Measurements from ENCODE around the gene SORCS1.
"Not testable (repeated sequence)": the region's sequence is repeated elsewhere in the genome, so short reads cannot be mapped to it uniquely, and the experiment has no call there.

SORCS1 gene

DNA sequence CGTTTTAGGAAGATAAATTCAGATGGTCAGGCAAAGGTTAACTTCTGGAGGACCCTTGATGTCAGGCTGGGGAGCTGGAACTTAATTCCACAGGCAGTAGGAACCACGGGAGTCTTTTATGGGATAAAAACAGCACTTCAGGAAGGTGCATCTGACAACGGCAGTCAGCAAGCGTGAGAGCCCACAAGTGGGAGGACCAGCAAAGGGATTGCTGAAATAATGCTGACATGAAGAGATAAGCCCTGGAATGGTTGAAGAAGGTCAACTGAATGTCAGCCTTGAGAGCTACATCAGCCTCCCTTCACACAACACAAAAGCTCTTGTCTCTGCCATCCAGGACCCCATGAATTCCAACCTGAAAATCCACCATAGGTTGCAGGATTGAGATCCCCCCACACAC is 138.8 kb downstream of the SORCS1 start:
- WGBS (ENCODE audit: extremely low coverage, insufficient coverage, low lambda C conversion rate): no CpG with 5 or more reads among the region's 4 CpGs
- Histone ChIP-seq H3K36me3 (ENCODE audit: control insufficient read depth, insufficient read depth, low read length) (no peaks in the 10 kb centered on the region), H2BK120ac (ENCODE audit: low read depth, low read length) (no peak overlapping the region)

GRCh38 chr10:107024033-107024432 is 140.5 kb downstream of the SORCS1 start:
- H4K8ac ChIP-seq (ENCODE audit: low read depth, low read length); H3K4me2 ChIP-seq (ENCODE audit: low read length); H3K9ac ChIP-seq (ENCODE audit: low read length); H3K23ac ChIP-seq (ENCODE audit: low read length); H3K4me3 ChIP-seq (ENCODE audit: low read length); H3K36me3 ChIP-seq (ENCODE audit: control insufficient read depth, insufficient read depth, low read length); H3K4ac ChIP-seq (ENCODE audit: low read depth, low read length); H3K27me3 ChIP-seq (ENCODE audit: insufficient read depth, low read length, poor library complexity); H2BK5ac ChIP-seq (ENCODE audit: low read length); H3K79me2 ChIP-seq (ENCODE audit: control insufficient read depth, insufficient read depth, low read length); H4K5ac ChIP-seq (ENCODE audit: low read length); H2BK120ac ChIP-seq (ENCODE audit: low read depth, low read length); H2AK5ac ChIP-seq (ENCODE audit: low read length); DNase-seq; H3K79me1 ChIP-seq (ENCODE audit: low read length); H3K4me1 ChIP-seq (ENCODE audit: control insufficient read depth, low read depth, low read length); H3K18ac ChIP-seq (ENCODE audit: low read length); H2BK15ac ChIP-seq (replicated peaks; ENCODE audit: low read depth); H3K27ac ChIP-seq (ENCODE audit: low read depth, low read length); H3K56ac ChIP-seq (ENCODE audit: low read length): not testable (repeated sequence)
- WGBS (ENCODE audit: extremely low coverage, insufficient coverage, low lambda C conversion rate): no CpG with 5 or more reads among the region's 3 CpGs

More for the DNA sequence above, 138.8 kb downstream of the SORCS1 start:
- no peak overlapping the region for H3K23ac ChIP-seq (ENCODE audit: low read length)
- H3K4me3 ChIP-seq (ENCODE audit: low read length): no peak overlapping the region
- H3K27me3 ChIP-seq (ENCODE audit: insufficient read depth, low read length, poor library complexity): no peaks in the 10 kb centered on the region
- no peak overlapping the region for H2AK5ac ChIP-seq (ENCODE audit: low read length)
- no peak overlapping the region for H3K9ac ChIP-seq (ENCODE audit: low read length)
- H3K56ac ChIP-seq (ENCODE audit: low read length): no peak overlapping the region
- H3K4ac ChIP-seq (ENCODE audit: low read depth, low read length): no peak overlapping the region
- no peak overlapping the region for H2BK15ac ChIP-seq (replicated peaks; ENCODE audit: low read depth)
- no peak overlapping the region for H4K5ac ChIP-seq (ENCODE audit: low read length)
- no peak overlapping the region for H4K8ac ChIP-seq (ENCODE audit: low read depth, low read length)
- no peak for DNase-seq
- H3K18ac ChIP-seq (ENCODE audit: low read length): no peak overlapping the region
- no peak overlapping the region for H3K27ac ChIP-seq (ENCODE audit: low read depth, low read length)
- H3K79me2 ChIP-seq (ENCODE audit: control insufficient read depth, insufficient read depth, low read length): no peaks in the 10 kb centered on the region
- peaks cover 7% of the 10 kb centered on the region for H3K4me1 ChIP-seq (ENCODE audit: control insufficient read depth, low read depth, low read length)
- no peaks in the 10 kb centered on the region for H3K79me1 ChIP-seq (ENCODE audit: low read length)
- H2BK5ac ChIP-seq (ENCODE audit: low read length): no peak overlapping the region
- no peak overlapping the region for H3K4me2 ChIP-seq (ENCODE audit: low read length)

DNA sequence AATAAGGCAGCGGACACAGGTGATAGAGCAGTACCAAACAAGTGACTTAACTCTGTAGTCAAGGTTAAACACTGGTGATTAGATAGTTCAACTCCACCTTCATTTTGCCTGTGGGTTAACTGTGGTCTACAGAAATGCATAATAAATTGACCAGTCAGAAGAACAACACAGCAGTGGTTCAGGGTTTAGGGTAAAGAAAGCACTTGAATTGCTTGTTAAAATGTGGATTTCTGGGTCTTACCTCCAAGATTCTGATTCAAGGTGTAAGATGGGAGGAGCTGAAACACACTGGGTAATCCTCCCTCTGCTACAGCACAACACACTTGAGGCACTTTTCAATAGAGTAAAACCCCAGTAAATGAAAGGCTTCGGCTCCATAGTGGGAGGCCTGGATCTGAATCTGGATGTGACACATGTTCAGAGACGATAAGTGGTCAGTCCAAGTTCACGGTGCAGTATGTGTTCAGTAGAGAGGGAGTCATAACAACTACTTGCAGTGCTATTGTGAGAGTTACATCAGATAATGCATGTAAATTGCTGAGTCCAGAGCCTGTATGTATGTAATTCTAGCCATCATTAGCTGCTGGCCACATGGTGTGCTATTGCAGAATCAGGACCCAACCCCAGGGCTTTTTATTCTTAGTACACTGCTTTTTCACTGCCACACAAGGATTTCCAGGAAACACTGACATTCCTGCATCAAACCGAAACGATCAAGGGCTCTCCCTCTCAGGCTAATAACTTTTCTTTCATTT is 141.7 kb downstream of the SORCS1 start:
- Histone ChIP-seq H2AK5ac (ENCODE audit: low read length) (no peak overlapping the region), H2BK15ac (replicated peaks; ENCODE audit: low read depth) (no peak overlapping the region), H4K8ac (ENCODE audit: low read depth, low read length) (no peak overlapping the region), H3K18ac (ENCODE audit: low read length) (no peak overlapping the region), H3K27ac (ENCODE audit: low read depth, low read length) (no peak overlapping the region), H2BK5ac (ENCODE audit: low read length) (no peak overlapping the region), H3K36me3 (ENCODE audit: control insufficient read depth, insufficient read depth, low read length) (no peaks in the 10 kb centered on the region), H3K4me1 (ENCODE audit: control insufficient read depth, low read depth, low read length) (peaks cover 7% of the 10 kb centered on the region), H4K5ac (ENCODE audit: low read length) (no peak overlapping the region), H3K27me3 (ENCODE audit: insufficient read depth, low read length, poor library complexity) (no peaks in the 10 kb centered on the region), H3K4ac (ENCODE audit: low read depth, low read length) (no peak overlapping the region), H3K23ac (ENCODE audit: low read length) (no peak overlapping the region), H3K4me2 (ENCODE audit: low read length) (no peak overlapping the region), H3K4me3 (ENCODE audit: low read length) (no peak overlapping the region), H2BK120ac (ENCODE audit: low read depth, low read length) (no peak overlapping the region), H3K79me2 (ENCODE audit: control insufficient read depth, insufficient read depth, low read length) (no peaks in the 10 kb centered on the region), H3K56ac (ENCODE audit: low read length) (no peak overlapping the region), H3K9ac (ENCODE audit: low read length) (no peak overlapping the region), H3K79me1 (ENCODE audit: low read length) (no peaks in the 10 kb centered on the region)
- DNase-seq: peak; percentile 55
- WGBS (ENCODE audit: extremely low coverage, insufficient coverage, low lambda C conversion rate): no CpG with 5 or more reads among the region's 6 CpGs

GRCh38 chr10:107019154-107019553 is 145.4 kb downstream of the SORCS1 start:
- Histone ChIP-seq H3K36me3 (ENCODE audit: control insufficient read depth, insufficient read depth, low read length) (no peaks in the 10 kb centered on the region), H3K27me3 (ENCODE audit: insufficient read depth, low read length, poor library complexity) (no peaks in the 10 kb centered on the region), H3K4me3 (ENCODE audit: low read length) (no peak overlapping the region), H3K4me2 (ENCODE audit: low read length) (no peak overlapping the region), H2BK15ac (replicated peaks; ENCODE audit: low read depth) (no peak overlapping the region), H3K9ac (ENCODE audit: low read length) (no peak overlapping the region), H3K23ac (ENCODE audit: low read length) (no peak overlapping the region), H3K27ac (ENCODE audit: low read depth, low read length) (no peak overlapping the region), H2BK5ac (ENCODE audit: low read length) (no peak overlapping the region), H2AK5ac (ENCODE audit: low read length) (no peak overlapping the region), H3K79me1 (ENCODE audit: low read length) (no peaks in the 10 kb centered on the region), H4K8ac (ENCODE audit: low read depth, low read length) (no peak overlapping the region), H3K18ac (ENCODE audit: low read length) (no peak overlapping the region), H3K79me2 (ENCODE audit: control insufficient read depth, insufficient read depth, low read length) (no peaks in the 10 kb centered on the region), H3K56ac (ENCODE audit: low read length) (no peak overlapping the region), H4K5ac (ENCODE audit: low read length) (no peak overlapping the region), H2BK120ac (ENCODE audit: low read depth, low read length) (no peak overlapping the region), H3K4ac (ENCODE audit: low read depth, low read length) (no peak overlapping the region), H3K4me1 (ENCODE audit: control insufficient read depth, low read depth, low read length) (peaks cover 7% of the 10 kb centered on the region)
- DNase-seq: no peak
- WGBS (ENCODE audit: extremely low coverage, insufficient coverage, low lambda C conversion rate): no CpG with 5 or more reads among the region's 2 CpGs

- H2AK5ac ChIP-seq (ENCODE audit: low read length): no peak overlapping the region
- H3K27ac ChIP-seq (ENCODE audit: low read depth, low read length): no peak overlapping the region
- no peak overlapping the region for H2BK5ac ChIP-seq (ENCODE audit: low read length)
- H2BK120ac ChIP-seq (ENCODE audit: low read depth, low read length): no peak overlapping the region
- no peak overlapping the region for H4K5ac ChIP-seq (ENCODE audit: low read length)
- peak; percentile 65 for DNase-seq
- H3K23ac ChIP-seq (ENCODE audit: low read length): no peak overlapping the region
- no peak overlapping the region for H3K56ac ChIP-seq (ENCODE audit: low read length)
- no CpG with 5 or more reads among the region's 4 CpGs for WGBS (ENCODE audit: extremely low coverage, insufficient coverage, low lambda C conversion rate)
- no peak overlapping the region for H3K4me3 ChIP-seq (ENCODE audit: low read length)
- H3K18ac ChIP-seq (ENCODE audit: low read length): no peak overlapping the region
- peaks cover 4% of the 10 kb centered on the region for H3K4me1 ChIP-seq (ENCODE audit: control insufficient read depth, low read depth, low read length)
- peak overlapping the region; percentile 36 for H3K4ac ChIP-seq (ENCODE audit: low read depth, low read length)
- no peak overlapping the region for H2BK15ac ChIP-seq (replicated peaks; ENCODE audit: low read depth)
- H3K4me2 ChIP-seq (ENCODE audit: low read length): no peak overlapping the region
- H3K9ac ChIP-seq (ENCODE audit: low read length): no peak overlapping the region
- H4K8ac ChIP-seq (ENCODE audit: low read depth, low read length): no peak overlapping the region
- no peaks in the 10 kb centered on the region for H3K79me2 ChIP-seq (ENCODE audit: control insufficient read depth, insufficient read depth, low read length)
- H3K36me3 ChIP-seq (ENCODE audit: control insufficient read depth, insufficient read depth, low read length): no peaks in the 10 kb centered on the region
- no peaks in the 10 kb centered on the region for H3K27me3 ChIP-seq (ENCODE audit: insufficient read depth, low read length, poor library complexity)
- H3K79me1 ChIP-seq (ENCODE audit: low read length): no peaks in the 10 kb centered on the region
Measured at GRCh38 chr10:107013258-107014006, 151.1 kb downstream of the SORCS1 start.

Measured in mesendoderm (in vitro differentiated cells).